Chondrocyte (in vitro differentiated cells): ENCODE results near the gene MPPED2. TPM values are rescaled to one million over a fixed set of nuclear protein-coding genes. Genes with fewer than 3 reads are reported as not detected.

Source experiments
- DNase-seq: peaks from one replicate; pipeline ENCODE4 v3.0.0; 2021; ENCODE audit warnings: mixed read lengths, low spot score
- H3K27ac Mint-ChIP-seq: one replicate; pipeline ENCODE4 v1.8.0; 2021; ENCODE audit warnings: mild to moderate bottlenecking, moderate library complexity, mixed read lengths; ENCODE audit not compliant: unreplicated experiment
- H3K27me3 Mint-ChIP-seq: 2 replicates; pipeline ENCODE4 v1.8.0; 2021; ENCODE audit warnings: low read depth, mixed read lengths
- H3K36me3 Mint-ChIP-seq: 2 replicates; pipeline ENCODE4 v1.8.0; 2021; ENCODE audit warnings: low read depth, mixed read lengths
- H3K4me1 Mint-ChIP-seq: 2 replicates; pipeline ENCODE4 v1.8.0; 2021; ENCODE audit warnings: low read depth, mild to moderate bottlenecking, mixed read lengths
- H3K4me3 Mint-ChIP-seq: one replicate; pipeline ENCODE4 v1.8.0; 2021; ENCODE audit warnings: mild to moderate bottlenecking, moderate library complexity, mixed read lengths; ENCODE audit not compliant: unreplicated experiment
- H3K9me3 Mint-ChIP-seq: 2 replicates; pipeline ENCODE4 v1.8.0; 2021; ENCODE audit warnings: low read depth, mixed read lengths
- total RNA-seq: library from RNA; stranded (reverse); gene quantifications from 3 replicates; pipeline ENCODE4 v1.2.1, GENCODE V29; 2021
- TF ChIP-seq, protein P1 (sequence below): fragments of 200-600 bp; sonication (generic); IDR thresholded peaks from 2 replicates; pipeline ENCODE4 v1.5.0; 2021; ENCODE audit warnings: antibody characterized with exemption, mild to moderate bottlenecking, moderate library complexity

MPPED2 gene
- total RNA-seq, 1 donor from 2014 or later, result not detected

DNA sequence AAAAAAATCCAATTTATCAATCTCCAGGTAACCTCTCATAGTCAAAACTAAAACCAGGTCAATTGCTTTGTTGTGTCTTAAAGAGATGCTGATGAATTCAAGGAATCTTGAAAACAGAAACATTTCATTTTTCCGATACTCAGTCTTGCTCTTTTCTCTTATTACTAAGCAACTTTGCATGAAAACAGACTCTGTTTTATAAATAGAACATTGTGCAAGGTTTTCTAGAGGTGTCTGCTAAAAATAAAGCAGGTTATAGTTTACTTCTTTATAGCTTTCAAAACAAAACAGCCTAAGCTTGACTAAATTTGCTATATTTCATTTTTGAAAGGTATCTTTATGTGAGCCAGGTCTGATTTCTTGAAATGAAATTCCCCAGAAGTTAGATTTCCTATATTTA, 154.0 kb downstream of the MPPED2 start:
- no peak for DNase-seq
- Mint-ChIP-seq H3K27ac (no peak overlapping the region), H3K4me1 (peaks cover 8% of the 10 kb centered on the region), H3K27me3 (peaks cover 10% of the 10 kb centered on the region), H3K9me3 (peaks cover 3% of the 10 kb centered on the region), H3K36me3 (no peaks in the 10 kb centered on the region), H3K4me3 (no peak overlapping the region)
- TF ChIP-seq, protein P1, sequence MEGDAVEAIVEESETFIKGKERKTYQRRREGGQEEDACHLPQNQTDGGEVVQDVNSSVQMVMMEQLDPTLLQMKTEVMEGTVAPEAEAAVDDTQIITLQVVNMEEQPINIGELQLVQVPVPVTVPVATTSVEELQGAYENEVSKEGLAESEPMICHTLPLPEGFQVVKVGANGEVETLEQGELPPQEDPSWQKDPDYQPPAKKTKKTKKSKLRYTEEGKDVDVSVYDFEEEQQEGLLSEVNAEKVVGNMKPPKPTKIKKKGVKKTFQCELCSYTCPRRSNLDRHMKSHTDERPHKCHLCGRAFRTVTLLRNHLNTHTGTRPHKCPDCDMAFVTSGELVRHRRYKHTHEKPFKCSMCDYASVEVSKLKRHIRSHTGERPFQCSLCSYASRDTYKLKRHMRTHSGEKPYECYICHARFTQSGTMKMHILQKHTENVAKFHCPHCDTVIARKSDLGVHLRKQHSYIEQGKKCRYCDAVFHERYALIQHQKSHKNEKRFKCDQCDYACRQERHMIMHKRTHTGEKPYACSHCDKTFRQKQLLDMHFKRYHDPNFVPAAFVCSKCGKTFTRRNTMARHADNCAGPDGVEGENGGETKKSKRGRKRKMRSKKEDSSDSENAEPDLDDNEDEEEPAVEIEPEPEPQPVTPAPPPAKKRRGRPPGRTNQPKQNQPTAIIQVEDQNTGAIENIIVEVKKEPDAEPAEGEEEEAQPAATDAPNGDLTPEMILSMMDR, result no peak

DNA sequence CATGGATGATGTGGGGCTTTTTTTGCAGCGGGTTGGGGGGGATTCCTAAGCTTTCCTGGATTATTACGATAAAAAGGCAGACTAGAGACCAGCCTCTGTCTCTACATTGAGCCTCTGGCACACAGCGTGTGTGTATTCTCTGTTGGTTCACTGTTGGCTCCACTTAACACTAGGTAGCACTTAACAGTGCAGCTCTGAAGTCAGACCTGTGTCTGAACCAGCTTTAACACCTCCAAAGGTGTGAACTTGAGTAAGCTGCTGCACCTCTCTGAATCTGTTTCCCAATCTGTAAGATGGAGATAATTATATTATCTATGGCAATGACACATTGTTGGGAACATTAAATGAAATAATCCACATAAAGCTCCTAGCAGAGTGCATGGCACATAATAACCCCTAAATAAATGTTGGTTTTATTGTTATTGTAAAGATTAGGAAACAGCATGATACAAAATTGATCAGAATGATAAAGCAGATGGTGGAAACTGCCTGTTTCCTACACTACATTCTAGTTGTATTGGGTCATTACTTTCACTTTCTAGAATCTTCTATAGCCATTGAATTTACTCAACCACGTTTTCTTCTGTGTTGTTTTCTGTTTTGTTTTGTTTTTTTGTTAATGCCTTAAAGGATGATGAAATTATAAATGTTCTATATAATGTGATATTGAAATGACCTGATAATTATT, 154.9 kb downstream of the MPPED2 start:
- peaks cover 3% of the 10 kb centered on the region for H3K9me3 Mint-ChIP-seq
- H3K27ac Mint-ChIP-seq, result no peak overlapping the region
- no peak for DNase-seq
- peaks cover 8% of the 10 kb centered on the region for H3K4me1 Mint-ChIP-seq
- H3K4me3 Mint-ChIP-seq, result no peak overlapping the region
- TF ChIP-seq, protein P1, result no peak
- no peaks in the 10 kb centered on the region for H3K36me3 Mint-ChIP-seq
- peaks cover 11% of the 10 kb centered on the region for H3K27me3 Mint-ChIP-seq

DNA sequence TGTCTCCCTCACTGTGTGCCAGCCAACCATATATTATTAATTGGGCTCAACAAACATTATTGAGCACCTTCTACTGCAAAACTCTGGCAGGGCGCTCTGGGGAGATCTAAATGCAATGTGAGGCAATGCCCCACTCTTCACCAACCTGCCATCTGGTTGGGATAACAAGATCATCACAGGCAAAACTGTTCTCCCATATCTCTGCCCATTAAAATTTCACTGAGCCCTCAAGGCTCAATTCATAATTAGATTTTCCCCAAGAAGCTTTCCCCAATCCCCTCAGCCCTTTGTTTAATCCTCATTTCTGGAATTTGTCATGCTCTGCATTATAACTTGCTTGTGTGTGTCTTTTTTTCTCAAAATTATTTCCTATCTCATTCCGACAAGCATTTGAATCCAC, 156.6 kb downstream of the MPPED2 start:
- Mint-ChIP-seq H3K36me3 (no peaks in the 10 kb centered on the region), H3K4me3 (no peak overlapping the region), H3K27me3 (peaks cover 24% of the 10 kb centered on the region), H3K9me3 (peaks cover 3% of the 10 kb centered on the region), H3K27ac (no peak overlapping the region), H3K4me1 (peaks cover 4% of the 10 kb centered on the region)
- DNase-seq, result no peak
- TF ChIP-seq, protein P1, result no peak

DNA sequence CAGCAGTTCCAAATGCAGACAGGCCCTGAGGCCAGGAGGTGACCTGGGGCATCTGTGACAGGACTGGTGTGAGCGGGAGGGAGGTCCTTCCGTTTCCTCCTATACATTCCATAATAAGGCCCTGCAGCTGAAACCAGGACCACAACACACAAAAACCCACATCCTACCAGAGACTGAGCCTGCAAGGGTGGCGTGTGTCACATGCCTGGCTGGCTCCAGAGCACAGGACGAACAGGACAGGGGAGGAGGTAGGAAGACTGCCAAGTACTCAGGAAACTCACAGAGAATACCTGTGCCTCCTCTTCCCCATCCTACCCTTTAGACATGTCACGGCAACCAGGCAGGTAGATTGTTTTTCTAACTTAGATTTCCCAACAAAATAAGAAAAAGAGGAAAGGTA, 159.4 kb downstream of the MPPED2 start:
- Mint-ChIP-seq H3K9me3 (no peaks in the 10 kb centered on the region), H3K4me1 (no peaks in the 10 kb centered on the region), H3K4me3 (no peak overlapping the region), H3K36me3 (no peaks in the 10 kb centered on the region), H3K27ac (no peak overlapping the region), H3K27me3 (peaks cover 44% of the 10 kb centered on the region)
- TF ChIP-seq, protein P1, result no peak
- DNase-seq, result no peak

DNA sequence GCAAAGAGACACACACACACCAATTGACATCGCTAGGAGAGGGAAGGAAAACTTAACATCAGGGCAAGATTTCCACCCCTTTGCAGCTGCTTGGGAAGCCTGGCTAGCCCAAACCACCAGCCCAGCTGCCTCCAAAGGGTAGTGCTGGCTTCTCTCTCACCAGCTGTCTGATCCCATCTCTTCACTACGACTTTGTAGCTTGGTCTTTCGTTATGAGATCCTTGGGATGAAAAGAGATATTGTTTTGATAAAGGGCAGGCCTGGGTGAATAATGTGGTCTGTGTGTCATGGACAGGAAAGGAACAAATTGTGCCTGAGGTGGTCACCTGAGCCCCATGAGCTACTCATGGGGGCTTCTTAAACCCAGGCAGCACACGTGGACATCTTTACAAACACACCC, 161.3 kb downstream of the MPPED2 start:
- Mint-ChIP-seq H3K27me3 (peaks cover 46% of the 10 kb centered on the region), H3K36me3 (no peaks in the 10 kb centered on the region), H3K27ac (no peak overlapping the region), H3K4me3 (no peak overlapping the region), H3K9me3 (no peaks in the 10 kb centered on the region), H3K4me1 (no peaks in the 10 kb centered on the region)
- DNase-seq, result no peak
- TF ChIP-seq, protein P1, result no peak
